Cardiac muscle cell (in vitro differentiated cells and primary cell): ENCODE measurements around the gene EZR. TPM values are rescaled to one million over a fixed set of nuclear protein-coding genes. Genes with fewer than 3 reads are reported as not detected.
A peak's percentile ranks its signal among the peaks of the same experiment; 100 is the strongest.
"Not testable (repeated sequence)": the region's sequence is repeated elsewhere in the genome, so short reads cannot be mapped to it uniquely, and the experiment has no call there.

Source experiments
- DNase-seq, 2 donors: peaks; one replicate each; pipeline versions ENCODE4 v3.0.0 to v3.0.0-alpha.2; 2010 to 2017; ENCODE audit warnings: low read depth in 1 of 2, low spot score in 1 of 2
- H3K27ac ChIP-seq: fragments of 200-600 bp; sonication (generic); 2 replicates; pipeline ENCODE4 v1.5.1; 2016
- H3K27me3 ChIP-seq: fragments of 200-600 bp; sonication (generic); 2 replicates; pipeline ENCODE4 v1.6.0; 2016; ENCODE audit warnings: control low read depth
- H3K36me3 ChIP-seq: fragments of 200-600 bp; sonication (generic); 2 replicates; pipeline ENCODE4 v1.5.1; 2016; ENCODE audit warnings: control low read depth
- H3K4me1 ChIP-seq: fragments of 200-600 bp; sonication (generic); 2 replicates; pipeline ENCODE4 v1.8.1; 2017; ENCODE audit warnings: low read depth, mild to moderate bottlenecking, mixed run types
- H3K4me3 ChIP-seq: fragments of 200-600 bp; sonication (generic); 2 replicates; pipeline ENCODE4 v1.5.1; 2016; ENCODE audit warnings: mild to moderate bottlenecking
- H3K9me3 ChIP-seq: fragments of 200-600 bp; sonication (generic); 2 replicates; pipeline ENCODE4 v1.5.1; 2017; ENCODE audit warnings: low read depth, mild to moderate bottlenecking, control low read depth
- CTCF ChIP-seq: IDR thresholded peaks from 2 replicates; pipeline ENCODE4 v1.5.1; 2012; ENCODE audit warnings: low read depth, mild to moderate bottlenecking, low read length
- polyA plus RNA-seq: library from polyadenylated mRNA; unstranded; fragments of >200 nt; fragmentation: Nextera tagmentation; extraction: Ambion mirVana; gene quantifications from 2 replicates; pipeline ENCODE4 v1.2.1, GENCODE V29; 2016
- total RNA-seq: library from RNA; depleted of rRNA; stranded (reverse); fragments of >200 nt; gene quantifications from 2 replicates; pipeline ENCODE4 v1.2.3, GENCODE V29; 2016

EZR gene
- total and polyA plus RNA-seq, 2 experiments from 2014 or later, result 356 to 448 TPM

GRCh38 chr6:158795516-158795915 is 23.7 kb downstream of the EZR start:
- Histone ChIP-seq H3K36me3 (no peaks in the 10 kb centered on the region), H3K4me1 (peaks cover 49% of the 10 kb centered on the region)

GRCh38 chr6:158793432-158793831 is 25.7 kb downstream of the EZR start:
- Histone ChIP-seq H3K27me3 (no peaks in the 10 kb centered on the region), H3K27ac (peak overlapping the region; percentile 21), H3K4me1 (peaks cover 35% of the 10 kb centered on the region), H3K36me3 (peaks cover 8% of the 10 kb centered on the region), H3K4me3 (no peak overlapping the region), H3K9me3 (no peaks in the 10 kb centered on the region)
- DNase-seq, result peak; percentile 37 to 67
- TF ChIP-seq CTCF, result peak; percentile 55

More at GRCh38 chr6:158795516-158795915, 23.7 kb downstream of the EZR start:
- DNase-seq, result no peak
- Histone ChIP-seq H3K9me3 (no peaks in the 10 kb centered on the region), H3K4me3 (no peak overlapping the region), H3K27me3 (no peaks in the 10 kb centered on the region), H3K27ac (peak overlapping the region; percentile 93)
- no peak for TF ChIP-seq CTCF

DNA sequence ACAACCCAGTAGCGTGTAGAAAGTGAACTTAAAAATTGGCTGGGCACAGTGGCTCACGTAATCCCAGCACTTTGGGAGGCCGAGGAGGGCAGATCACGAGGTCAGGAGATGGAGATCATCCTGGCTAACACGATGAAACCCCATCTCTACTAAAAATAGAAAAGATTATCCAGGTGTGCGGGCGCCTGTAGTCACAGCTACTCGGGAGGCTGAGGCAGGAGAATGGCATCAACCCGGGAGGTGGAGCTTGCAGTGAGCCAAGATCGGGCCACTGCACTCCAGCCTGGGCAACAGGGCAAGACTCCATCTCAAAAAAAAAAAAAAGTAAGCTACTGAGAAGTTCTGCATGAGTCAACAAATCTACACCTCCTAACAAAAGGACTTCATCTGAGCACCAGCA is 26.7 kb downstream of the EZR start:
- not testable (repeated sequence) for H3K4me3 ChIP-seq, H3K9me3 ChIP-seq, H3K27ac ChIP-seq, H3K27me3 ChIP-seq, DNase-seq
- peaks cover 18% of the 10 kb centered on the region for H3K36me3 ChIP-seq
- H3K4me1 ChIP-seq, result peaks cover 26% of the 10 kb centered on the region

DNA sequence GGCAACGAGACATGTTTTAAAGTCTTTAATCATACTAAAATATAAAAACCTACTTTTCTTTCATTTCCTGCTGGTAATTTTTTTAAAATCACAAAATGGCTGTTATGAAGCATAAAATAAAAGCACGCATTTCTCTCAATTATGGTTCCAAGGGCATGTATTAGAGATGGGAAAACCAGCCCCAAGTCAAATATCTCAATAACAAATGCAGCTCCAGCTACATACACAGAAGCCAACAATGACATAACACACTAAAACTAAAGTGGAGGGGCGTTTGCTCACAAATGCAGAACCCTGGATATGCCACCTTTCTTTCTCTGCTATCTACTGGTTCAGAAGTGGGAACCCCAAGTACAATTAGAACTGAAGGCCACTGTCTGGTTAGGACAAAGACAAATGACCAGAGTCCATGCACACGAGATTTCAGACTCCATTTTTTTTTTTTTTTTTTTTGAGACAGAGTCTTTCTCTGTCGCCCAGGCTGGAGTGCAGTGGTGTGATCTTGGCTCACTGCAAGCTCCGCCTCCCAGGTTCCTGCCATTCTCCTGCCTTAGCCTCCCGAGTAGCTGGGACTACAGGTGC is 27.8 kb downstream of the EZR start:
- no peak for TF ChIP-seq CTCF
- H3K4me1 ChIP-seq, result peaks cover 15% of the 10 kb centered on the region
- H3K4me3 ChIP-seq, result no peak overlapping the region
- peak overlapping the region; percentile 44 for H3K27ac ChIP-seq
- DNase-seq, result no peak
- peaks cover 29% of the 10 kb centered on the region for H3K36me3 ChIP-seq
- no peaks in the 10 kb centered on the region for H3K27me3 ChIP-seq
- no peaks in the 10 kb centered on the region for H3K9me3 ChIP-seq

DNA sequence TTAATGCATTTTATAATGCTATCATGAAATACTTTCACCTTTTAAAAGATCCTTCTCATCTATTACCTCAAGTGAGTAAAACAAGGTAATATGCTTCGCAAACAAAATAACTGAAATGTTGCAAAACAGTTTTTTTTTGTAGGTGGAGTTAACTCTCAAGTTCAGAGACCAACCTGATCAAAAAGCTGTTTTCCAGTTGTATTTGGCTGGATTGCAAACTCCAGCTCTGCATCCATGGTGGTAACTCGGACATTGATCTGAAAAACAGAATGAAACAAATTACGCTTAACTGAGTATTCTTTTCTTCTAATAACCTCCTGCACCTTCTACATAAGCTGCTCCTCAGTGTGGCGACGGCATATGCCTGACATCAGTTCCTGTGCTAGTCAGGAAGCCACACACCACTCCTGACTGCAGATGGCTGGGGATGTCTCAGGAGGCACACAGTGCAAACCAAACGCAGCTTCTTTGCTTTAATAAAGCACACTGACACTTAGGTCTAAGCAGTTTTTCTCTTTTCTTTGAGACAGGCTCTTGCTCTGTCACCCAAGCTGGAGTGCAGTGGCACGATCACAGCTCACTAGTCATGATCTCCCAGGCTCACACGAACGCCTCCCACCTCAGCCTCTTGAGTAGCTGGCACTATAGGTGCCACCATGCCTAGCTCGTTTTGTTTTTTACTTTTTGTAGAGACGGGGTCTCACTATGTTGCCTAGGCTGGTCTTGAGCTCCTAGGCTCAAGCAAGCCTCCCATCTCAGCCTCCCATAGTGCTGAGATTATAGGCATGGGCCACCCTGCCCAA is 29.9 kb downstream of the EZR start:
- TF ChIP-seq CTCF, result no peak
- Histone ChIP-seq H3K4me3 (no peak overlapping the region), H3K4me1 (peaks cover 5% of the 10 kb centered on the region), H3K27me3 (no peaks in the 10 kb centered on the region), H3K27ac (peak overlapping the region; percentile 70), H3K9me3 (no peaks in the 10 kb centered on the region), H3K36me3 (peaks cover 49% of the 10 kb centered on the region)
- no peak for DNase-seq

GRCh38 chr6:158787395-158787794 is 31.8 kb downstream of the EZR start:
- no peak overlapping the region for H3K4me3 ChIP-seq
- no peak for DNase-seq
- H3K9me3 ChIP-seq, result no peaks in the 10 kb centered on the region
- no peaks in the 10 kb centered on the region for H3K27me3 ChIP-seq
- H3K4me1 ChIP-seq, result peaks cover 5% of the 10 kb centered on the region
- H3K36me3 ChIP-seq, result peaks cover 68% of the 10 kb centered on the region
- no peak for TF ChIP-seq CTCF
- H3K27ac ChIP-seq, result peak overlapping the region; percentile 26
